ENCODE results near the gene SPPL2A. TPM values are rescaled to one million over a fixed set of nuclear protein-coding genes. Genes with fewer than 3 reads are reported as not detected.
A peak's percentile ranks its signal among the peaks of the same experiment; 100 is the strongest.

The SPPL2A gene
- total and polyA plus RNA-seq, 2 of the 13 experiments (the other 11 are each of a cell fraction or from before 2014, with no cell fraction given): 80.5 to 105 TPM

- peak; percentile 92; the same call in 1 of the 2 replicates for TF ChIP-seq AHDC1 (CRISPR knock-in tag; IDR thresholded peaks at IDR 0.05; ENCODE audit: borderline replicate concordance)
- TF ChIP-seq ZSCAN22 (CRISPR knock-in tag; IDR thresholded peaks at IDR 0.05): no peak
- no peak for TF ChIP-seq PBX3 (CRISPR knock-in tag; IDR thresholded peaks at IDR 0.05; ENCODE audit: borderline replicate concordance)
- TF ChIP-seq REPIN1 (CRISPR knock-in tag; IDR thresholded peaks at IDR 0.05; ENCODE audit: borderline replicate concordance, low read depth): peak; percentile 71; the same call in 1 of the 2 replicates
- TF ChIP-seq RBAK (CRISPR knock-in tag; IDR thresholded peaks at IDR 0.05): no peak
- TF ChIP-seq BRCA1 (CRISPR knock-in tag; IDR thresholded peaks at IDR 0.05): peak; percentile 66
- TF ChIP-seq ZNF746 (CRISPR knock-in tag; IDR thresholded peaks at IDR 0.05): peak; percentile 42; the same call in 1 of the 2 replicates
- no peak for TF ChIP-seq CTCF (CRISPR knock-in tag; IDR thresholded peaks at IDR 0.05)
- peak; percentile 90 for TF ChIP-seq MIER3 (CRISPR knock-in tag; IDR thresholded peaks at IDR 0.05; ENCODE audit: borderline replicate concordance)
- TF ChIP-seq ZNF614 (CRISPR knock-in tag; IDR thresholded peaks at IDR 0.05; ENCODE audit: borderline replicate concordance): peak; percentile 41
- peak; percentile 60 for TF ChIP-seq DPF2 (CRISPR knock-in tag; IDR thresholded peaks at IDR 0.05; ENCODE audit: borderline replicate concordance, low read depth)
- TF ChIP-seq ARNTL (CRISPR knock-in tag; IDR thresholded peaks at IDR 0.05): peak; percentile 68
- TF ChIP-seq ZSCAN25 (CRISPR knock-in tag; IDR thresholded peaks at IDR 0.05): peak; percentile 69; the same call in 1 of the 2 replicates
- no peak; the same call in 1 of the 2 replicates for TF ChIP-seq NFKBIZ (CRISPR knock-in tag; IDR thresholded peaks at IDR 0.05)
- no peak for TF ChIP-seq SOX6 (IDR thresholded peaks at IDR 0.05)
- peak; percentile 92 for TF ChIP-seq SOX6 (CRISPR knock-in tag; IDR thresholded peaks at IDR 0.05)
- no peak for TF ChIP-seq NR1H2 (CRISPR knock-in tag; IDR thresholded peaks at IDR 0.05; ENCODE audit: borderline replicate concordance, low read depth)
- peak; percentile 61; the same call in 1 of the 2 replicates for TF ChIP-seq FOXK1 (CRISPR knock-in tag; IDR thresholded peaks at IDR 0.05; ENCODE audit: borderline replicate concordance, low read depth)
- TF ChIP-seq ZFP36L1 (CRISPR knock-in tag; IDR thresholded peaks at IDR 0.05): peak; percentile 53; the same call in 1 of the 2 replicates
- TF ChIP-seq SATB2 (CRISPR knock-in tag; IDR thresholded peaks at IDR 0.05): no peak
- TF ChIP-seq ZNF704 (CRISPR knock-in tag; IDR thresholded peaks at IDR 0.05; ENCODE audit: borderline replicate concordance): no peak
Observed at GRCh38 chr15:50718700-50719125, 46.8 kb downstream of the SPPL2A start (continued).

Data from HepG2 (cell line).